Activated B cell treated with CpG ODN at 0.5 μM for 24 hours (primary cell): ENCODE measurements around the gene EXT2. TPM values are rescaled to one million over a fixed set of nuclear protein-coding genes. Genes with fewer than 3 reads are reported as not detected.

Experiments used
- ATAC-seq: fragments of 200-7000 bp; cut with Tn5 transposase; one replicate; pipeline ENCODE4 v1.10.0; 2021; ENCODE audit warnings: low read depth, mild to moderate bottlenecking, moderate library complexity
- CTCF ChIA-PET: fragments of 350-600 bp; sonication (Branson Sonifier 250); formaldehyde crosslinking; loops from one replicate; lab custom pipeline; 2021; ENCODE audit warnings: antibody characterized with exemption; lab: Charles Lee
- POLR2A ChIA-PET: fragments of 350-600 bp; sonication (Branson Sonifier 250); formaldehyde crosslinking; loops from one replicate; lab custom pipeline; 2021; ENCODE audit warnings: antibody characterized with exemption; lab: Charles Lee
- DNase-seq: peaks from one replicate; pipeline ENCODE4 v3.0.0; 2022
- H3K27ac Mint-ChIP-seq: one replicate; pipeline ENCODE4 v1.8.0; 2020; ENCODE audit warnings: mixed read lengths
- H3K27me3 Mint-ChIP-seq: one replicate; pipeline ENCODE4 v1.8.0; 2021; ENCODE audit warnings: mixed read lengths
- H3K36me3 Mint-ChIP-seq: one replicate; pipeline ENCODE4 v1.8.0; 2021; ENCODE audit warnings: low read depth, mixed read lengths
- H3K4me1 Mint-ChIP-seq: one replicate; pipeline ENCODE4 v1.8.0; 2021; ENCODE audit warnings: mixed read lengths
- H3K4me3 Mint-ChIP-seq: one replicate; pipeline ENCODE4 v1.8.0; 2020; ENCODE audit warnings: mild to moderate bottlenecking, mixed read lengths
- H3K9me3 Mint-ChIP-seq: one replicate; pipeline ENCODE4 v1.8.0; 2020; ENCODE audit warnings: mixed read lengths
- intact Hi-C: fragments of 100-400 bp; cut with micrococcal nuclease; formaldehyde crosslinking; loops from one replicate; pipeline ENCODE4 v1.15.1; 2024
- total RNA-seq: library from RNA; stranded (reverse); gene quantifications from 2 replicates; pipeline ENCODE4 v1.2.3, GENCODE V29; 2022
- TF ChIP-seq, protein P1 (sequence below): fragments of 200-600 bp; IDR thresholded peaks from one replicate; pipeline ENCODE4 v1.8.0; 2022; ENCODE audit warnings: antibody characterized with exemption, mild to moderate bottlenecking

EXT2 gene
- total RNA-seq, 1 donor from 2014 or later = 22.1 TPM

- Mint-ChIP-seq H3K4me3 (peak overlapping the region; percentile 74), H3K4me1 (peaks cover 24% of the 10 kb centered on the region), H3K27me3 (no peaks in the 10 kb centered on the region), H3K36me3 (no peaks in the 10 kb centered on the region), H3K27ac (peak overlapping the region; percentile 51), H3K9me3 (no peaks in the 10 kb centered on the region)
- CTCF ChIA-PET = interaction anchor here (0.6 to 3.4 kb wide), 13 partner anchors 10 to 39 kb away, joined by 3 to 38 read pairs (median 4); partner anchors contain the start of gene ACCS
- TF ChIP-seq, protein P1, sequence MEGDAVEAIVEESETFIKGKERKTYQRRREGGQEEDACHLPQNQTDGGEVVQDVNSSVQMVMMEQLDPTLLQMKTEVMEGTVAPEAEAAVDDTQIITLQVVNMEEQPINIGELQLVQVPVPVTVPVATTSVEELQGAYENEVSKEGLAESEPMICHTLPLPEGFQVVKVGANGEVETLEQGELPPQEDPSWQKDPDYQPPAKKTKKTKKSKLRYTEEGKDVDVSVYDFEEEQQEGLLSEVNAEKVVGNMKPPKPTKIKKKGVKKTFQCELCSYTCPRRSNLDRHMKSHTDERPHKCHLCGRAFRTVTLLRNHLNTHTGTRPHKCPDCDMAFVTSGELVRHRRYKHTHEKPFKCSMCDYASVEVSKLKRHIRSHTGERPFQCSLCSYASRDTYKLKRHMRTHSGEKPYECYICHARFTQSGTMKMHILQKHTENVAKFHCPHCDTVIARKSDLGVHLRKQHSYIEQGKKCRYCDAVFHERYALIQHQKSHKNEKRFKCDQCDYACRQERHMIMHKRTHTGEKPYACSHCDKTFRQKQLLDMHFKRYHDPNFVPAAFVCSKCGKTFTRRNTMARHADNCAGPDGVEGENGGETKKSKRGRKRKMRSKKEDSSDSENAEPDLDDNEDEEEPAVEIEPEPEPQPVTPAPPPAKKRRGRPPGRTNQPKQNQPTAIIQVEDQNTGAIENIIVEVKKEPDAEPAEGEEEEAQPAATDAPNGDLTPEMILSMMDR = peak; percentile 63
- DNase-seq = peak; percentile 29
- intact Hi-C loops = loop anchor here (5.0 to 10.0 kb wide), 4 partner anchors 190 to 1010 kb away; partner anchors contain the start of gene ALKBH3
- peak; percentile 32 for ATAC-seq
- POLR2A ChIA-PET = interaction anchor here (0.7 kb wide), 3 partner anchors 10 to 28 kb away, joined by 3 to 6 read pairs (median 3); partner anchors contain the start of gene ACCS
These were observed 1.1 kb upstream of the EXT2 start for GRCh38 chr11:44094260-44094868.

DNA sequence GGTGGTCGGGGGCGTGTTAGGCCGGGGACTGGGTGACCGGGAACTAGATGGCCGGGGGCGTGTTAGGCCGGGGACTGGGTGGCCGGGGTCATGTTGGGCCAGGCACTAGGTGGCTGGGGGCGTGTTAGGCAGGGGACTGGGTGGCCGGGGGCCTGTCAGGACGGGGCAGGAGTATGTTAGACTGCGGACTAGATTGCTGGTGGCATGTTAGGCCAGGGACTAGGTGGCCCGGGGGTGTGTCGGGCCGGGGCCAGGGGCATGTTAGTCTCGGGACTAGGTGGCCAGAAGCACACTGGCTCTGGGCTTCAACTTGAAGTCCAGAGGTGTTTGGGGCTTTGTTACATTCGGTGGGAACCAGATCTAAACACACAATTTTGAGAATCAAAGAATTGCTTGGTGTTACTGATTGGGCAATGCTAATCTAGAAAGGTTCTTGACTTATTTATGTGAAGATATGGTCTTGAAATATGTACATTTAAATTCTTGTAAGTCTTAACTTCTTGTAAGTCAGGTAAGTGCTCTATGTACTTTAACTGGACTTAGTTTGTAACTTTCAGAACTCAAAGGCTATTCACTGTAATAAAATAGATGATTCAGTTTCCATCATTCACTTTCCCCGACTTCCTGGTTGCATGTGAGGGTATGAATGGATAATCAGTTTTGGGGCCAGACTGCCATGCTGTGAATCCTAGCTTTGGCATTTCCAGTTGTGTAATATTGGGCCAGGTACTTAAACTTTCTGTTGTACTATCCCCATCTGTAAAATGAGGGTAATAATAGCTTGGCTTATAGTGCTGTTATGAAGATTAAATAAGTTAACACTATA, 1.1 kb downstream of the EXT2 start:
- ChIA-PET POLR2A (no interaction called here), CTCF (no interaction called here)
- H3K27me3 Mint-ChIP-seq = no peaks in the 10 kb centered on the region
- no peak for DNase-seq
- peaks cover 24% of the 10 kb centered on the region for H3K4me1 Mint-ChIP-seq
- no peak overlapping the region for H3K27ac Mint-ChIP-seq
- H3K9me3 Mint-ChIP-seq = no peaks in the 10 kb centered on the region
- peak overlapping the region; percentile 87 for H3K4me3 Mint-ChIP-seq
- ATAC-seq = no peak
- H3K36me3 Mint-ChIP-seq = peaks cover 4% of the 10 kb centered on the region
- intact Hi-C loops = loop anchor here (5.0 to 10.0 kb wide), 4 partner anchors 188 to 1008 kb away; partner anchors contain the start of genes ALKBH3 and HSD17B12
- TF ChIP-seq, protein P1 = no peak

DNA sequence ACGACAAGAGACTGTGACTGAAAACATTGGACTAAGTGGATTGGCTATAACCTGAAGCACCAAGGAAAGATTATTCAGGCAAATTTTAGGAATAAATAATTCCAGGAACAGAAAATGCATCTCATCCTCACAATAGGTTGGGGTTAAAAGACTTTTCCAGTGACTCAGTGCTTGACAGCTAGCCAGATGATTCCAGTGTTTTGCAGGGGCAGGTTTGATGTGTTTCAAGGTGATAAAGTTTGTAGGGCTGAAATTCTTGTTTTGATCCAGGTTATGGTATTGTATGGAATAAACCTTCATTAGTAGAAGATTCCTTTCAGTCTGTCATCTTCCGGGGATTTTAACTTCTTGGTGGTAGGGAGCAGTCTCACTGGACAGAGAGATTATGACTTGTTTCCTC, 2.3 kb downstream of the EXT2 start:
- ChIA-PET CTCF (interaction anchor here (0.7 kb wide), 1 partner anchor 32 kb away, joined by 3 read pairs; the partner anchor contains the start of gene ACCS), POLR2A (interaction anchor here (0.7 kb wide), 1 partner anchor 930 kb away, joined by 3 read pairs; no protein-coding TSS in a partner anchor)
- no peaks in the 10 kb centered on the region for H3K9me3 Mint-ChIP-seq
- no peaks in the 10 kb centered on the region for H3K27me3 Mint-ChIP-seq
- peak overlapping the region; percentile 0 for H3K4me3 Mint-ChIP-seq
- TF ChIP-seq, protein P1 = no peak
- peaks cover 27% of the 10 kb centered on the region for H3K4me1 Mint-ChIP-seq
- ATAC-seq = no peak
- no peak for DNase-seq
- H3K27ac Mint-ChIP-seq = no peak overlapping the region
- H3K36me3 Mint-ChIP-seq = peaks cover 4% of the 10 kb centered on the region
- intact Hi-C loops = loop anchor here (5.0 to 10.0 kb wide), 4 partner anchors 187 to 1007 kb away; partner anchors contain the start of genes ALKBH3 and HSD17B12

- no peaks in the 10 kb centered on the region for H3K27me3 Mint-ChIP-seq
- POLR2A ChIA-PET = no interaction called here
- DNase-seq (no peak), ATAC-seq (no peak)
- H3K36me3 Mint-ChIP-seq = peaks cover 4% of the 10 kb centered on the region
- CTCF ChIA-PET = interaction anchor here (0.6 to 1.3 kb wide), 2 partner anchors 9 to 73 kb away, joined by 3 read pairs; no protein-coding TSS in a partner anchor
- H3K27ac Mint-ChIP-seq = no peak overlapping the region
- no peaks in the 10 kb centered on the region for H3K9me3 Mint-ChIP-seq
- intact Hi-C loops = no loop called here
- no peak overlapping the region for H3K4me3 Mint-ChIP-seq
- peaks cover 18% of the 10 kb centered on the region for H3K4me1 Mint-ChIP-seq
- TF ChIP-seq, protein P1 = no peak
These were observed 5.6 kb downstream of the EXT2 start for GRCh38 chr11:44101098-44101497.
